Lower leg skin (tissue), 3 donors: ENCODE data around the gene SRCIN1.

ENCODE experiments used
- CTCF ChIP-seq, 3 donors: fragments of 450-650 bp; IDR thresholded peaks; one replicate each; pipeline ENCODE4 v1.5.1; 2016; ENCODE audit warnings: antibody characterized with exemption in 3 of 3, mild to moderate bottlenecking in 3 of 3, moderate library complexity in 2 of 3
- POLR2A ChIP-seq, 2 donors: fragments of 450-650 bp; IDR thresholded peaks; one replicate each; pipeline ENCODE4 v1.6.1; 2016 to 2017; ENCODE audit warnings: antibody characterized with exemption in 2 of 2, mild to moderate bottlenecking in 1 of 2, moderate library complexity in 1 of 2

GRCh38 chr17:38587947-38588787 is 17.6 kb downstream of the SRCIN1 start:
- TF ChIP-seq CTCF (IDR thresholded peaks at IDR 0.05), result no peak
- TF ChIP-seq POLR2A (IDR thresholded peaks at IDR 0.05), result no peak
